Panc1 (cell line): ENCODE data around the gene SMIM34.
"Not testable (repeated sequence)": the region's sequence is repeated elsewhere in the genome, so short reads cannot be mapped to it uniquely, and the experiment has no call there.

Experiments
- POLR2AphosphoS5 ChIP-seq: IDR thresholded peaks from 2 replicates; pipeline ENCODE4 v1.6.1; 2012; ENCODE audit warnings: mild to moderate bottlenecking, low read depth, low read length, moderate library complexity
- TF ChIP-seq, protein P1 (sequence below): fragments of 450-650 bp; IDR thresholded peaks from 2 replicates; pipeline ENCODE4 v1.5.1; 2017; ENCODE audit warnings: mild to moderate bottlenecking

DNA sequence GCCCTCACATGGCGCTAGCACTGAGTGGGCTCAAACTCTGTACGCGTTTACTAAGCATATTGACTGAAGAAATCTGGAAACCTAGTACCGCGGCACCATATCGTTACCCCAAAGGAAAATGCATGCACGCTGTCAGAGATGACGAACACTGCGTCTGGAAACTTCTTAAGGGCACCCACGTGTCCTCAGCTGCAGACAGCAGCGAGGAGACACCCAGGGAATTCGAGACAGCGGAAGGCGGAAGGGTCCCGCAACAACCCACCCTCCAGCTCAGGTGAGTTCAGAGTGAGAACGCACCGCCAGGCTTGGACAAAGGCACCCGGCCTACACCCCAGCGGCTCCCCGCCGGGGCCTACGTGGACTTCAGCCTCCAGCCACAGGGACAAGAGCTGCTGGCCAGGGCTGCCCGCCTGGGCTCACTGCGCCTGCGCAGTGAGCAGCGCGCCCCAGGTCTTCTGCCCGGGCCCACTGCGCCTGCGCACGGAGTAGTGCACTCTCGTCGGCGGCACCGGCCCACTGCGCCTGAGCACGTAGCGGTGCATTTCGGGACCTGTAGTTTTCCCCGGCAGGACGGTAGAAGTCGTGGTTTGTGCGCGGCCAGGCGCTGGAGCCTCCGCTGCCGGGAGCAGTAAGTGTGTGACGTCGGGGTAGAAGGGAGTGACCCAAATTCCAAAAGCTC lies 48.7 kb downstream of the SMIM34 start, which contains the start of gene SMIM11:
- TF ChIP-seq, protein P1, sequence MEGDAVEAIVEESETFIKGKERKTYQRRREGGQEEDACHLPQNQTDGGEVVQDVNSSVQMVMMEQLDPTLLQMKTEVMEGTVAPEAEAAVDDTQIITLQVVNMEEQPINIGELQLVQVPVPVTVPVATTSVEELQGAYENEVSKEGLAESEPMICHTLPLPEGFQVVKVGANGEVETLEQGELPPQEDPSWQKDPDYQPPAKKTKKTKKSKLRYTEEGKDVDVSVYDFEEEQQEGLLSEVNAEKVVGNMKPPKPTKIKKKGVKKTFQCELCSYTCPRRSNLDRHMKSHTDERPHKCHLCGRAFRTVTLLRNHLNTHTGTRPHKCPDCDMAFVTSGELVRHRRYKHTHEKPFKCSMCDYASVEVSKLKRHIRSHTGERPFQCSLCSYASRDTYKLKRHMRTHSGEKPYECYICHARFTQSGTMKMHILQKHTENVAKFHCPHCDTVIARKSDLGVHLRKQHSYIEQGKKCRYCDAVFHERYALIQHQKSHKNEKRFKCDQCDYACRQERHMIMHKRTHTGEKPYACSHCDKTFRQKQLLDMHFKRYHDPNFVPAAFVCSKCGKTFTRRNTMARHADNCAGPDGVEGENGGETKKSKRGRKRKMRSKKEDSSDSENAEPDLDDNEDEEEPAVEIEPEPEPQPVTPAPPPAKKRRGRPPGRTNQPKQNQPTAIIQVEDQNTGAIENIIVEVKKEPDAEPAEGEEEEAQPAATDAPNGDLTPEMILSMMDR = not testable (repeated sequence)
- TF ChIP-seq POLR2AphosphoS5 = not testable (repeated sequence)
